ENCODE measurements around the gene PEMT. TPM values are rescaled to one million over a fixed set of nuclear protein-coding genes. Genes with fewer than 3 reads are reported as not detected.

Gene PEMT
- total and polyA plus RNA-seq, 2 of the 4 experiments (the other 2 are of a cell fraction): 23.3 to 49.5 TPM

DNA sequence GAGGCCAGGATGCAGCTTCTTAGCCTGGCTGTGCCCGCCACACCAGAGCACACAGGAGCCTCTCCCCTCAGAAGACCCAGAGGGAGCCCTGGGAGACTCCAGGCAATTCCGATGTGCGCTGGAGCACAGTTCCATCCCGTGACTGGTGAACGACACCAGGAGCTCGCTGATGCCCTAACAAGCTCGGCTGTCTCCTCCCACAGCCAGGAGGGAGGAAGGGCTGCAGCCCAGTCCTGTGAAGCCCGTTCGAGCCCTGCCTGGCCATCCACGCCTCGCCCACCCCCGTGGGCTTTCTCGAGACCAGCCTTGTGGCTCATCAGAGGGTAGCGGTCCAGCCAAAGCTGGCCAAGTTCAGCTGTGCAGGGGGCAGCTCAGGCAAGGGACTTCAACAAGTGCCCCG, 73.5 kb downstream of the PEMT start:
- Histone ChIP-seq H2AK9ac (replicated peaks; ENCODE audit: low read depth, low read length, poor library complexity) (no peak overlapping the region), H3K4me3 (ENCODE audit: insufficient read depth, low read depth, low read length) (no peak overlapping the region), H3K23ac (ENCODE audit: low read depth, low read length) (no peak overlapping the region), H3K9me1 (ENCODE audit: insufficient read depth, low read length) (peaks cover 4% of the 10 kb centered on the region; the same call in 1 of the 2 replicates), H3K4me1 (ENCODE audit: control insufficient read depth, insufficient read depth, low read length) (peaks cover 3% of the 10 kb centered on the region; the same call in 1 of the 2 replicates), H2BK120ac (ENCODE audit: low read depth, low read length) (no peak overlapping the region), H3K4me2 (ENCODE audit: low read depth, low read length) (no peak overlapping the region), H3K4ac (ENCODE audit: low read depth, low read length) (no peak overlapping the region), H3K9ac (ENCODE audit: low read depth, low read length) (no peak overlapping the region), H3K27me3 (ENCODE audit: control insufficient read depth, insufficient read depth, low read length) (peaks cover 2% of the 10 kb centered on the region; the same call in 1 of the 2 replicates), H2BK5ac (ENCODE audit: low read depth, low read length, poor library complexity, severe bottlenecking) (no peak overlapping the region), H4K5ac (ENCODE audit: low read depth, low read length) (no peak overlapping the region), H3K79me1 (ENCODE audit: low read depth in 1 of 2, low read length in 2 of 2) (no peaks in the 10 kb centered on the region), H2AK5ac (ENCODE audit: low read depth, low read length) (no peak overlapping the region), H3K18ac (ENCODE audit: low read depth, low read length) (no peak overlapping the region), H3K14ac (replicated peaks; ENCODE audit: low read depth, low read length) (no peak overlapping the region), H4K20me1 (ENCODE audit: insufficient read depth, low read length) (peaks cover 11% of the 10 kb centered on the region; the same call in 1 of the 2 replicates), H2BK15ac (ENCODE audit: low read depth, low read length) (no peak overlapping the region), H3K36me3 (ENCODE audit: control insufficient read depth, insufficient read depth, low read length) (no peaks in the 10 kb centered on the region), H3K27ac (ENCODE audit: insufficient read depth, low read length) (no peak overlapping the region), H4K8ac (ENCODE audit: low read depth in 2 of 2, low read length in 2 of 2) (no peak overlapping the region), H2BK20ac (ENCODE audit: low read depth, low read length) (no peak overlapping the region), H4K91ac (ENCODE audit: insufficient read depth, low read depth, low read length) (no peak overlapping the region), H2AFZ (replicated peaks; ENCODE audit: low read length, poor library complexity) (no peak overlapping the region), H3K9me3 (ENCODE audit: control insufficient read depth, insufficient read depth, low read length) (no peaks in the 10 kb centered on the region), H3K56ac (ENCODE audit: extremely low read depth, insufficient read depth, low read length) (no peak overlapping the region)
- intact Hi-C loops (cut with micrococcal nuclease): no loop called here
- in situ Hi-C loops (cut with MboI; ENCODE audit: low sequenced_read_pairs): no loop called here
- ChIA-PET CTCF (no interaction called here), POLR2A (ENCODE audit: unreplicated experiment) (no interaction called here)
- ATAC-seq (ENCODE audit: low read depth) (no peak), DNase-seq (no peak)
- WGBS, 2 experiments (ENCODE audit: extremely low coverage in 2 of 2, insufficient read length in 1 of 2): 89% methylated on average over 4 of the region's 15 CpGs; no CpG with 5 or more reads in 1 of the 2 experiments
- TF ChIP-seq BHLHE40 (IDR thresholded peaks at IDR 0.05; ENCODE audit: low read depth, low read length) (no peak), MAZ (IDR thresholded peaks at IDR 0.05; ENCODE audit: borderline replicate concordance, low read depth, low read length) (no peak), RCOR1 (IDR thresholded peaks at IDR 0.05; ENCODE audit: insufficient replicate concordance, low read length) (no peak), FOS (IDR thresholded peaks at IDR 0.05; ENCODE audit: low read depth, low read length) (no peak), MXI1 (IDR thresholded peaks at IDR 0.05; ENCODE audit: borderline replicate concordance, low read depth, low read length) (no peak), RFX5 (IDR thresholded peaks at IDR 0.05; ENCODE audit: low read depth, low read length) (no peak), MAFK (IDR thresholded peaks at IDR 0.05; ENCODE audit: low read depth, low read length) (no peak), SMC3 (IDR thresholded peaks at IDR 0.05; ENCODE audit: low read depth, low read length) (no peak), CEBPB (IDR thresholded peaks at IDR 0.05; ENCODE audit: low read depth, low read length) (no peak), NFE2L2 (IDR thresholded peaks at IDR 0.05; ENCODE audit: low read depth, low read length) (no peak), POLR2A (IDR thresholded peaks at IDR 0.05; ENCODE audit: low read depth, low read length) (no peak), RAD21 (IDR thresholded peaks at IDR 0.05; ENCODE audit: low read length) (no peak), CHD1 (IDR thresholded peaks at IDR 0.05; ENCODE audit: low read depth, low read length) (no peak)
- TF ChIP-seq, protein P1, sequence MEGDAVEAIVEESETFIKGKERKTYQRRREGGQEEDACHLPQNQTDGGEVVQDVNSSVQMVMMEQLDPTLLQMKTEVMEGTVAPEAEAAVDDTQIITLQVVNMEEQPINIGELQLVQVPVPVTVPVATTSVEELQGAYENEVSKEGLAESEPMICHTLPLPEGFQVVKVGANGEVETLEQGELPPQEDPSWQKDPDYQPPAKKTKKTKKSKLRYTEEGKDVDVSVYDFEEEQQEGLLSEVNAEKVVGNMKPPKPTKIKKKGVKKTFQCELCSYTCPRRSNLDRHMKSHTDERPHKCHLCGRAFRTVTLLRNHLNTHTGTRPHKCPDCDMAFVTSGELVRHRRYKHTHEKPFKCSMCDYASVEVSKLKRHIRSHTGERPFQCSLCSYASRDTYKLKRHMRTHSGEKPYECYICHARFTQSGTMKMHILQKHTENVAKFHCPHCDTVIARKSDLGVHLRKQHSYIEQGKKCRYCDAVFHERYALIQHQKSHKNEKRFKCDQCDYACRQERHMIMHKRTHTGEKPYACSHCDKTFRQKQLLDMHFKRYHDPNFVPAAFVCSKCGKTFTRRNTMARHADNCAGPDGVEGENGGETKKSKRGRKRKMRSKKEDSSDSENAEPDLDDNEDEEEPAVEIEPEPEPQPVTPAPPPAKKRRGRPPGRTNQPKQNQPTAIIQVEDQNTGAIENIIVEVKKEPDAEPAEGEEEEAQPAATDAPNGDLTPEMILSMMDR (conservative IDR thresholded peaks at IDR 0.05; ENCODE audit: low read depth, low read length): no peak
- TF ChIP-seq, protein P2, sequence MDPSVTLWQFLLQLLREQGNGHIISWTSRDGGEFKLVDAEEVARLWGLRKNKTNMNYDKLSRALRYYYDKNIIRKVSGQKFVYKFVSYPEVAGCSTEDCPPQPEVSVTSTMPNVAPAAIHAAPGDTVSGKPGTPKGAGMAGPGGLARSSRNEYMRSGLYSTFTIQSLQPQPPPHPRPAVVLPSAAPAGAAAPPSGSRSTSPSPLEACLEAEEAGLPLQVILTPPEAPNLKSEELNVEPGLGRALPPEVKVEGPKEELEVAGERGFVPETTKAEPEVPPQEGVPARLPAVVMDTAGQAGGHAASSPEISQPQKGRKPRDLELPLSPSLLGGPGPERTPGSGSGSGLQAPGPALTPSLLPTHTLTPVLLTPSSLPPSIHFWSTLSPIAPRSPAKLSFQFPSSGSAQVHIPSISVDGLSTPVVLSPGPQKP (IDR thresholded peaks at IDR 0.05; ENCODE audit: borderline replicate concordance, low read depth, low read length): no peak
- TF ChIP-seq, protein P3, sequence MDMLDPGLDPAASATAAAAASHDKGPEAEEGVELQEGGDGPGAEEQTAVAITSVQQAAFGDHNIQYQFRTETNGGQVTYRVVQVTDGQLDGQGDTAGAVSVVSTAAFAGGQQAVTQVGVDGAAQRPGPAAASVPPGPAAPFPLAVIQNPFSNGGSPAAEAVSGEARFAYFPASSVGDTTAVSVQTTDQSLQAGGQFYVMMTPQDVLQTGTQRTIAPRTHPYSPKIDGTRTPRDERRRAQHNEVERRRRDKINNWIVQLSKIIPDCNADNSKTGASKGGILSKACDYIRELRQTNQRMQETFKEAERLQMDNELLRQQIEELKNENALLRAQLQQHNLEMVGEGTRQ (IDR thresholded peaks at IDR 0.05; ENCODE audit: low read depth, low read length): no peak
- BruUV-seq (replicated peaks): no TSS peak
- dilution Hi-C loops (cut with HindIII; ENCODE audit: low sequenced_read_pairs, unreplicated experiment): no loop called here

Data from IMR-90 (cell line).